GM18517 (cell line): ENCODE measurements around the gene DDOST.
"Not testable (repeated sequence)": the region's sequence is repeated elsewhere in the genome, so short reads cannot be mapped to it uniquely, and the experiment has no call there.

ENCODE experiments used
- ATAC-seq: cut with Tn5 transposase; IDR thresholded peaks from one replicate; pipeline ENCODE4 v1.9.1; 2021; ENCODE audit warnings: mild to moderate bottlenecking, moderate library complexity; ENCODE audit not compliant: unreplicated experiment

DDOST gene

GRCh38 chr1:20626524-20626923, 34.6 kb downstream of the DDOST start:
- ATAC-seq = no peak

- no peak for ATAC-seq
These were observed 35.1 kb downstream of the DDOST start for GRCh38 chr1:20626098-20626427.

- ATAC-seq = no peak
These were observed 35.7 kb downstream of the DDOST start for GRCh38 chr1:20625176-20626097.

GRCh38 chr1:20624709-20625108, 36.5 kb downstream of the DDOST start:
- no peak for ATAC-seq

- ATAC-seq = no peak
These were observed 40.2 kb downstream of the DDOST start for GRCh38 chr1:20621012-20621411.

- ATAC-seq = no peak
These were observed 41.2 kb downstream of the DDOST start for GRCh38 chr1:20619999-20620398.

- no peak for ATAC-seq
These were observed 42.6 kb downstream of the DDOST start for GRCh38 chr1:20618550-20618949.

GRCh38 chr1:20616847-20617487, 44.2 kb downstream of the DDOST start:
- ATAC-seq = no peak

- ATAC-seq = no peak
These were observed 45.0 kb downstream of the DDOST start for GRCh38 chr1:20615946-20616846.

GRCh38 chr1:20614131-20614579, 47.0 kb downstream of the DDOST start:
- no peak for ATAC-seq

- ATAC-seq = no peak
These were observed 48.9 kb downstream of the DDOST start for GRCh38 chr1:20612221-20612746.

- ATAC-seq = no peak
These were observed 49.5 kb downstream of the DDOST start for GRCh38 chr1:20611652-20612051.

GRCh38 chr1:20610970-20611369, 50.2 kb downstream of the DDOST start:
- no peak for ATAC-seq

- no peak for ATAC-seq
These were observed 51.6 kb downstream of the DDOST start for GRCh38 chr1:20609541-20609940.

GRCh38 chr1:20606801-20607570, 54.2 kb downstream of the DDOST start:
- ATAC-seq = not testable (repeated sequence)

GRCh38 chr1:20604678-20605077, 56.5 kb downstream of the DDOST start:
- ATAC-seq = no peak

GRCh38 chr1:20603504-20604464, 57.4 kb downstream of the DDOST start:
- no peak for ATAC-seq

- no peak for ATAC-seq
These were observed 58.2 kb downstream of the DDOST start for GRCh38 chr1:20602851-20603450.
